MCF 10A (cell line): ENCODE results near the gene ORM2. TPM values are rescaled to one million over a fixed set of nuclear protein-coding genes. Genes with fewer than 3 reads are reported as not detected.

ENCODE experiments used
- BruUV-seq: library from RNA; stranded (reverse); fragments of 400-500 nt; replicated peaks from 2 replicates; lab custom pipeline; 2021; lab: Mats Ljungman, UMichigan
- CTCF ChIA-PET: fragments of 300-600 bp; sonication (Branson Sonifier 250); formaldehyde crosslinking; extraction: SDS; loops from one replicate; lab custom pipeline; 2021; ENCODE audit warnings: antibody characterized with exemption, inconsistent platforms; lab: Yijun Ruan, JAX
- POLR2A ChIA-PET: fragments of 300-600, 350-650 bp; sonication (Branson Sonifier 250); formaldehyde crosslinking; extraction: SDS; loops from one replicate; lab custom pipeline; 2020; ENCODE audit warnings: antibody characterized with exemption, inconsistent platforms; lab: Yijun Ruan, JAX
- DNase-seq: peaks from one replicate; pipeline ENCODE4 v3.0.0-alpha.2; 2018; ENCODE audit not compliant: unreplicated experiment
- H3K27ac Mint-ChIP-seq: one replicate; pipeline ENCODE4 v1.8.0; 2022; ENCODE audit warnings: mild to moderate bottlenecking, low read depth, mixed read lengths; ENCODE audit not compliant: unreplicated experiment
- H3K27me3 Mint-ChIP-seq: one replicate; pipeline ENCODE4 v1.8.0; 2022; ENCODE audit warnings: mixed read lengths; ENCODE audit not compliant: insufficient read depth, unreplicated experiment
- H3K36me3 Mint-ChIP-seq: one replicate; pipeline ENCODE4 v1.8.0; 2022; ENCODE audit warnings: mild to moderate bottlenecking, moderate library complexity, mixed read lengths; ENCODE audit not compliant: insufficient read depth, unreplicated experiment
- H3K4me1 Mint-ChIP-seq: one replicate; pipeline ENCODE4 v1.8.0; 2022; ENCODE audit warnings: mixed read lengths; ENCODE audit not compliant: insufficient read depth, unreplicated experiment
- H3K4me3 Mint-ChIP-seq: one replicate; pipeline ENCODE4 v1.8.0; 2022; ENCODE audit warnings: mild to moderate bottlenecking, moderate library complexity, mixed read lengths; ENCODE audit not compliant: unreplicated experiment
- H3K9me3 Mint-ChIP-seq: one replicate; pipeline ENCODE4 v1.8.0; 2022; ENCODE audit warnings: mixed read lengths; ENCODE audit not compliant: unreplicated experiment
- CTCF ChIP-seq: fragments of 200-600 bp; IDR thresholded peaks from one replicate; pipeline ENCODE4 v1.8.0; 2022; ENCODE audit warnings: antibody characterized with exemption, mild to moderate bottlenecking; ENCODE audit not compliant: unreplicated experiment
- intact Hi-C: fragments of 100-400 bp; cut with micrococcal nuclease; formaldehyde crosslinking; loops from 2 replicates; pipeline ENCODE4 v1.14.1; 2022
- total RNA-seq: library from RNA; stranded (reverse); gene quantifications from 2 replicates; pipeline ENCODE4 v1.2.3, GENCODE V29; 2022

The ORM2 gene
- total RNA-seq, 1 experiment from 2014 or later: not detected

GRCh38 chr9:114359801-114360200 is 30.1 kb downstream of the ORM2 start:
- H3K4me1 Mint-ChIP-seq: peaks cover 14% of the 10 kb centered on the region
- no peaks in the 10 kb centered on the region for H3K27me3 Mint-ChIP-seq
- no peak overlapping the region for H3K4me3 Mint-ChIP-seq
- ChIA-PET POLR2A (no interaction called here), CTCF (no interaction called here)
- H3K9me3 Mint-ChIP-seq: no peaks in the 10 kb centered on the region
- peaks cover 36% of the 10 kb centered on the region for H3K36me3 Mint-ChIP-seq
- H3K27ac Mint-ChIP-seq: no peak overlapping the region
- TF ChIP-seq CTCF: no peak
- no peak for DNase-seq
- intact Hi-C loops: no loop called here
- no TSS peak for BruUV-seq

GRCh38 chr9:114361542-114361941 is 31.9 kb downstream of the ORM2 start:
- H3K27ac Mint-ChIP-seq: no peak overlapping the region
- DNase-seq: no peak
- TF ChIP-seq CTCF: no peak
- intact Hi-C loops: no loop called here
- no peaks in the 10 kb centered on the region for H3K27me3 Mint-ChIP-seq
- peaks cover 33% of the 10 kb centered on the region for H3K36me3 Mint-ChIP-seq
- no TSS peak for BruUV-seq
- no peak overlapping the region for H3K4me3 Mint-ChIP-seq
- peaks cover 21% of the 10 kb centered on the region for H3K4me1 Mint-ChIP-seq
- no peaks in the 10 kb centered on the region for H3K9me3 Mint-ChIP-seq
- CTCF ChIA-PET: interaction anchor here (0.8 to 1.6 kb wide), 3 partner anchors 9 to 292 kb away, joined by 3 to 5 read pairs (median 3); no protein-coding TSS in a partner anchor
- POLR2A ChIA-PET: no interaction called here

GRCh38 chr9:114362394-114362793 is 32.7 kb downstream of the ORM2 start:
- H3K27me3 Mint-ChIP-seq: no peaks in the 10 kb centered on the region
- POLR2A ChIA-PET: interaction anchor here (0.8 kb wide), 1 partner anchor 12 kb away, joined by 5 read pairs; no protein-coding TSS in a partner anchor
- TF ChIP-seq CTCF: no peak
- H3K36me3 Mint-ChIP-seq: peaks cover 31% of the 10 kb centered on the region
- no peak overlapping the region for H3K4me3 Mint-ChIP-seq
- H3K27ac Mint-ChIP-seq: no peak overlapping the region
- no peak for DNase-seq
- H3K9me3 Mint-ChIP-seq: no peaks in the 10 kb centered on the region
- H3K4me1 Mint-ChIP-seq: peaks cover 27% of the 10 kb centered on the region
- intact Hi-C loops: no loop called here
- CTCF ChIA-PET: interaction anchor here (1.6 kb wide), 2 partner anchors 10 to 291 kb away, joined by 3 to 5 read pairs; no protein-coding TSS in a partner anchor
- BruUV-seq: no TSS peak

GRCh38 chr9:114363424-114363823 is 33.8 kb downstream of the ORM2 start:
- DNase-seq: no peak
- CTCF ChIA-PET: interaction anchor here (0.6 kb wide), 2 partner anchors 138 to 867 kb away, joined by 3 read pairs; no protein-coding TSS in a partner anchor
- POLR2A ChIA-PET: interaction anchor here (3.1 kb wide), 1 partner anchor 22 kb away, joined by 11 read pairs; no protein-coding TSS in a partner anchor
- H3K9me3 Mint-ChIP-seq: no peaks in the 10 kb centered on the region
- H3K27ac Mint-ChIP-seq: no peak overlapping the region
- peaks cover 27% of the 10 kb centered on the region for H3K4me1 Mint-ChIP-seq
- H3K36me3 Mint-ChIP-seq: peaks cover 21% of the 10 kb centered on the region
- BruUV-seq: no TSS peak
- no peaks in the 10 kb centered on the region for H3K27me3 Mint-ChIP-seq
- intact Hi-C loops: no loop called here
- no peak overlapping the region for H3K4me3 Mint-ChIP-seq
- no peak for TF ChIP-seq CTCF
